K562 (cell line): ENCODE data around the gene ST6GAL1.

Experiments
- TF ChIP-seq, protein P1 (sequence below): sonication (generic); formaldehyde crosslinking; IDR thresholded peaks from 2 replicates; pipeline ENCODE4 v1.8.0; 2022; ENCODE audit warnings: mild to moderate bottlenecking, missing genetic modification reagents, borderline replicate concordance
- TF ChIP-seq, protein P2 (sequence below): fragments of 250-450 bp; sonication (Bioruptor Pico); IDR thresholded peaks from 2 replicates; pipeline ENCODE4 v1.8.0; 2021; ENCODE audit warnings: moderate library complexity, mild to moderate bottlenecking, inconsistent platforms

GRCh38 chr3:187085021-187085666, 154.8 kb downstream of the ST6GAL1 start:
- TF ChIP-seq, protein P1, sequence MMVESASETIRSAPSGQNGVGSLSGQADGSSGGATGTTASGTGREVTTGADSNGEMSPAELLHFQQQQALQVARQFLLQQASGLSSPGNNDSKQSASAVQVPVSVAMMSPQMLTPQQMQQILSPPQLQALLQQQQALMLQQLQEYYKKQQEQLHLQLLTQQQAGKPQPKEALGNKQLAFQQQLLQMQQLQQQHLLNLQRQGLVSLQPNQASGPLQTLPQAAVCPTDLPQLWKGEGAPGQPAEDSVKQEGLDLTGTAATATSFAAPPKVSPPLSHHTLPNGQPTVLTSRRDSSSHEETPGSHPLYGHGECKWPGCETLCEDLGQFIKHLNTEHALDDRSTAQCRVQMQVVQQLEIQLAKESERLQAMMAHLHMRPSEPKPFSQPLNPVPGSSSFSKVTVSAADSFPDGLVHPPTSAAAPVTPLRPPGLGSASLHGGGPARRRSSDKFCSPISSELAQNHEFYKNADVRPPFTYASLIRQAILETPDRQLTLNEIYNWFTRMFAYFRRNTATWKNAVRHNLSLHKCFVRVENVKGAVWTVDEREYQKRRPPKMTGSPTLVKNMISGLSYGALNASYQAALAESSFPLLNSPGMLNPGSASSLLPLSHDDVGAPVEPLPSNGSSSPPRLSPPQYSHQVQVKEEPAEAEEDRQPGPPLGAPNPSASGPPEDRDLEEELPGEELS (CRISPR knock-in tag) = no peak
- TF ChIP-seq, protein P2, sequence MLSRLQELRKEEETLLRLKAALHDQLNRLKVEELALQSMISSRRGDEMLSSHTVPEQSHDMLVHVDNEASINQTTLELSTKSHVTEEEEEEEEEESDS = no peak
